PC-3 (cell line): ENCODE measurements around the gene FARS2.

Experiments
- EZH2 ChIP-seq: fragments of 300-600 bp; sonication (generic); IDR thresholded peaks from one replicate; pipeline ENCODE4 v1.6.1; 2017; ENCODE audit warnings: antibody characterized with exemption, mild to moderate bottlenecking, low read length; ENCODE audit not compliant: unreplicated experiment
- TF ChIP-seq, protein P1 (sequence below): fragments of 300-600 bp; sonication (generic); conservative IDR thresholded peaks from 2 replicates; pipeline ENCODE4 v1.5.1; 2017; ENCODE audit warnings: antibody characterized with exemption, low read depth, mild to moderate bottlenecking, low read length

GRCh38 chr6:5622276-5623005 lies 361.1 kb downstream of the FARS2 start:
- TF ChIP-seq, protein P1, sequence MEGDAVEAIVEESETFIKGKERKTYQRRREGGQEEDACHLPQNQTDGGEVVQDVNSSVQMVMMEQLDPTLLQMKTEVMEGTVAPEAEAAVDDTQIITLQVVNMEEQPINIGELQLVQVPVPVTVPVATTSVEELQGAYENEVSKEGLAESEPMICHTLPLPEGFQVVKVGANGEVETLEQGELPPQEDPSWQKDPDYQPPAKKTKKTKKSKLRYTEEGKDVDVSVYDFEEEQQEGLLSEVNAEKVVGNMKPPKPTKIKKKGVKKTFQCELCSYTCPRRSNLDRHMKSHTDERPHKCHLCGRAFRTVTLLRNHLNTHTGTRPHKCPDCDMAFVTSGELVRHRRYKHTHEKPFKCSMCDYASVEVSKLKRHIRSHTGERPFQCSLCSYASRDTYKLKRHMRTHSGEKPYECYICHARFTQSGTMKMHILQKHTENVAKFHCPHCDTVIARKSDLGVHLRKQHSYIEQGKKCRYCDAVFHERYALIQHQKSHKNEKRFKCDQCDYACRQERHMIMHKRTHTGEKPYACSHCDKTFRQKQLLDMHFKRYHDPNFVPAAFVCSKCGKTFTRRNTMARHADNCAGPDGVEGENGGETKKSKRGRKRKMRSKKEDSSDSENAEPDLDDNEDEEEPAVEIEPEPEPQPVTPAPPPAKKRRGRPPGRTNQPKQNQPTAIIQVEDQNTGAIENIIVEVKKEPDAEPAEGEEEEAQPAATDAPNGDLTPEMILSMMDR, result no peak
- TF ChIP-seq EZH2, result no peak
